Brain microvascular endothelial cell (primary cell): ENCODE results near the gene FRMPD4.
"Not testable (repeated sequence)": the region's sequence is repeated elsewhere in the genome, so short reads cannot be mapped to it uniquely, and the experiment has no call there.

Experiments
- DNase-seq: peaks from one replicate; pipeline ENCODE4 v3.0.0-alpha.2; 2020
- H3K27ac ChIP-seq: fragments of 250-450 bp; sonication (Bioruptor Pico); 2 replicates; pipeline ENCODE4 v1.5.1; 2020; ENCODE audit warnings: mild to moderate bottlenecking, moderate library complexity
- H3K27me3 ChIP-seq: fragments of 250-450 bp; sonication (Bioruptor Pico); replicated peaks from 2 replicates; pipeline ENCODE4 v1.5.1; 2020; ENCODE audit warnings: mild to moderate bottlenecking
- H3K36me3 ChIP-seq: fragments of 250-450 bp; sonication (Bioruptor Pico); replicated peaks from 2 replicates; pipeline ENCODE4 v1.5.1; 2020; ENCODE audit warnings: mild to moderate bottlenecking
- H3K4me3 ChIP-seq: 2 replicates; pipeline ENCODE4 v1.5.1; 2011; ENCODE audit warnings: low read depth, mild to moderate bottlenecking, control low read depth, low read length, moderate library complexity
- in situ Hi-C: cut with HindIII; loops from 2 replicates; pipeline ENCODE4 v1.10.0; 2017; ENCODE audit warnings: low sequenced_read_pairs, low pct_ligation_motif_present
- TF ChIP-seq, protein P1 (sequence below): IDR thresholded peaks from 2 replicates; pipeline ENCODE4 v1.5.1; 2011; ENCODE audit warnings: low read depth, mild to moderate bottlenecking, moderate library complexity, low read length, control low read depth, inconsistent platforms; ENCODE audit errors: missing control alignments

The FRMPD4 gene

DNA sequence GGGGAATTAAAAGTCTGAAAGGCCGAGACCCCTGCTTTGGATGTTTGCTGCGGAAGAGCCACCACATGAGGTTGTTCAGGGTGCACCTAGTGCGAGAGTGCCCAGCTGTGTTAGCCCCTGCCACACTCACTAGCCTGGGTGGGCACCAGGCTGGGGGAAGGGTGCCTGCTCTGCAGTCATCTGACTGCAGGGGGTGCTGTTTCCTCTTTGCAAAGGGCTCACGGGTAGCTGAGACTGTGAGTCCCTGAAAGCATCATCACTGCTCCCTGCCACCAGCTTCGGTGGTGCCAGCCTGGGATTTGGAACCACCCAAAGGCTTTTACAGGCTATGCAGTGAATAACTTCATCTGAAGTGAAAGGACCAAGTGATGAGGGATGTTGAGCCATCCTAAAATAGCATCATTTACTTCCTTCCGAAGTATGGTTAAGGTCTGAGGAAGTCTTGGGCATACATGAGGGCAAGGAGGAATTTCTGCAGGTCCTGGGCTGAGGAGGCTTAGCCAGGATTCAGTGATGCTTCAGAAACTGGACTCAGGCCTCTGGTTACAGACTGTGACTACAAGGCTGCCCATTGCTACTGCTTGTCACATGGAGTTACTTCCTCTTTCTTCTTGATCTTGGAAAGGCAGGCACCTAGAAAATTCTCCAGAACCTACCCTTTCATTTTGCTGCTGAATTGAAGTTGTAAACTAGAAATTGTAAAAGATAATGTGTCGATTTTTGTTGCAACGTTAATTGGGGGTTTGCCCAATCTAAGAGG lies 359.7 kb downstream of the FRMPD4 start:
- Histone ChIP-seq H3K4me3 (no peak overlapping the region), H3K27ac (no peak overlapping the region), H3K27me3 (no peaks in the 10 kb centered on the region), H3K36me3 (no peaks in the 10 kb centered on the region)
- no peak for DNase-seq
- TF ChIP-seq, protein P1, sequence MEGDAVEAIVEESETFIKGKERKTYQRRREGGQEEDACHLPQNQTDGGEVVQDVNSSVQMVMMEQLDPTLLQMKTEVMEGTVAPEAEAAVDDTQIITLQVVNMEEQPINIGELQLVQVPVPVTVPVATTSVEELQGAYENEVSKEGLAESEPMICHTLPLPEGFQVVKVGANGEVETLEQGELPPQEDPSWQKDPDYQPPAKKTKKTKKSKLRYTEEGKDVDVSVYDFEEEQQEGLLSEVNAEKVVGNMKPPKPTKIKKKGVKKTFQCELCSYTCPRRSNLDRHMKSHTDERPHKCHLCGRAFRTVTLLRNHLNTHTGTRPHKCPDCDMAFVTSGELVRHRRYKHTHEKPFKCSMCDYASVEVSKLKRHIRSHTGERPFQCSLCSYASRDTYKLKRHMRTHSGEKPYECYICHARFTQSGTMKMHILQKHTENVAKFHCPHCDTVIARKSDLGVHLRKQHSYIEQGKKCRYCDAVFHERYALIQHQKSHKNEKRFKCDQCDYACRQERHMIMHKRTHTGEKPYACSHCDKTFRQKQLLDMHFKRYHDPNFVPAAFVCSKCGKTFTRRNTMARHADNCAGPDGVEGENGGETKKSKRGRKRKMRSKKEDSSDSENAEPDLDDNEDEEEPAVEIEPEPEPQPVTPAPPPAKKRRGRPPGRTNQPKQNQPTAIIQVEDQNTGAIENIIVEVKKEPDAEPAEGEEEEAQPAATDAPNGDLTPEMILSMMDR: peak; percentile 16
- in situ Hi-C loops: no loop called here

GRCh38 chrX:12505127-12505526 lies 366.9 kb downstream of the FRMPD4 start:
- in situ Hi-C loops: no loop called here
- no peak for DNase-seq
- no peak overlapping the region for H3K4me3 ChIP-seq
- H3K36me3 ChIP-seq: no peaks in the 10 kb centered on the region
- TF ChIP-seq, protein P1: no peak
- no peaks in the 10 kb centered on the region for H3K27me3 ChIP-seq
- no peak overlapping the region for H3K27ac ChIP-seq

GRCh38 chrX:12515384-12515783 lies 377.1 kb downstream of the FRMPD4 start:
- H3K36me3 ChIP-seq, in situ Hi-C loops, H3K27ac ChIP-seq, H3K4me3 ChIP-seq, H3K27me3 ChIP-seq, DNase-seq: not testable (repeated sequence)

DNA sequence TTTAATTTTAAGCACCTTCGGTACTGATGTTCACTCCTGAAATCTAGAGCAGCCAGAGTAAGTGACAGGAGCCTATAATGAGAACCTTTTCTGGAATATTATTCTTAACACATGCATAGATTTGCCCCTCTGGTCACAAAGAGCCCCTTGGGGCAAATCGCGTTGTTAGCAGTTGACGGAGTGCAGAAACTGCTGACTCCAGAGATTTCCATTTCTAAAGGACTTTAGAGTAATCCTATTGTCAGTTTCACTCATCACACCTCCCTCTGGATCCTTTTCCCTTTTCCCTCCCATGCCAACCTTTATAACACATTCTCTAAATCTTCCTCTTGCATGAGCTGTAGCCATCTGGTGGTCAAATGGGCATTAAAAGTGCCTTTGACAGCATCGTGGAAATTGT lies 388.0 kb downstream of the FRMPD4 start:
- H3K4me3 ChIP-seq: no peak overlapping the region
- TF ChIP-seq, protein P1: no peak
- no peak overlapping the region for H3K27ac ChIP-seq
- H3K27me3 ChIP-seq: no peaks in the 10 kb centered on the region
- in situ Hi-C loops: no loop called here
- H3K36me3 ChIP-seq: no peaks in the 10 kb centered on the region
- no peak for DNase-seq

GRCh38 chrX:12538096-12538495 lies 399.8 kb downstream of the FRMPD4 start:
- H3K36me3 ChIP-seq, DNase-seq, H3K27ac ChIP-seq, H3K4me3 ChIP-seq, H3K27me3 ChIP-seq, in situ Hi-C loops: not testable (repeated sequence)

- H3K27me3 ChIP-seq, H3K36me3 ChIP-seq, in situ Hi-C loops, H3K27ac ChIP-seq, H3K4me3 ChIP-seq, DNase-seq: not testable (repeated sequence)
Observed at GRCh38 chrX:12542251-12542650, 404.0 kb downstream of the FRMPD4 start.

DNA sequence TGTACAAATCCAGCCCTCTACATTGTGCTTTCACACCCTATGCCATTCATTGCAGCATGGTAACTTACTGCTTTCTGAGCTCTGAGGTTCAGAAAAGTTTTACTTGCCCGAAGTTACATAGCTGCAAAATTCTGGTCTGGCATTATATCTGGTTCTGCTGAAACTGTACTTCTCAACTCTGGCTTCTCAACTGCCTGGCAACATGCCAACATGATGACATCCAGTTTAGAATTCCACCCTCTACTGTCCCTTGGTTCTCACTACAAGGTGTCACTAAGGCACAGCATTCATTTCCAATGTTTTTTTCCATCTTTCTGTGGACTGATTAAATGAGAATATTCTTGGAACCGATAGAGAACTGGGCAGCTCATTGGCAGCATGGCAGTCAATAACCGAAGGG lies 410.1 kb downstream of the FRMPD4 start:
- H3K27me3 ChIP-seq: no peaks in the 10 kb centered on the region
- DNase-seq: no peak

More for the DNA sequence above, 410.1 kb downstream of the FRMPD4 start:
- Histone ChIP-seq H3K36me3 (no peaks in the 10 kb centered on the region), H3K4me3 (no peak overlapping the region), H3K27ac (no peak overlapping the region)
- TF ChIP-seq, protein P1: no peak
- in situ Hi-C loops: no loop called here
